MM.1S (cell line): Measurements from ENCODE around the gene HPSE2.

Experiments
- EZH2 ChIP-seq: fragments of 300-600 bp; sonication (generic); optimal IDR thresholded peaks from 2 replicates; pipeline ENCODE3; 2017; ENCODE audit warnings: low read depth, mild to moderate bottlenecking, antibody characterized with exemption, low read length, mixed read lengths
- EZH2phosphoT487 ChIP-seq: fragments of 300-600 bp; sonication (generic); IDR thresholded peaks from 2 replicates; pipeline ENCODE4 v1.6.1; 2018; ENCODE audit warnings: antibody characterized with exemption, low read length
- TF ChIP-seq, protein P1 (sequence below): fragments of 300-600 bp; sonication (generic); IDR thresholded peaks from 2 replicates; pipeline ENCODE4 v1.5.1; 2016; ENCODE audit warnings: antibody characterized with exemption, low read length, mixed read lengths

DNA sequence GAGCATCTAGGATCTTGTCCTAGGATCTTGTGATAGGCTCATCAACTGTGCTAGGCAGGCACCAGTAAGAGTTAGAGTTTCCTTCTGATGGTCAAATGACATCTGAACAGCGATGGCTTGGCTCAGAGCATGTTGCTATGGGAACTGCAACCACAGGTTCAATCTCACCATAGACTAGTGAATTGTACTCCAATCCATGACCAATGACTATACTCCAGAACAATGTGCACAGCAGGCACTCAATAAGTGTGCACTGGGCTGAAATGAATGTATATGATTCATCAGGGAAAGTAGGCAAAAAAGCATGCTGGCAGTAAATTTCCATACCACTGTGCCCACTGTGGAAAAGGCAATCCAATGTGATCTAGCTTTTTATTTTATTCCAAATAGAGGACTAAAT lies 625.4 kb downstream of the HPSE2 start:
- TF ChIP-seq, protein P1, sequence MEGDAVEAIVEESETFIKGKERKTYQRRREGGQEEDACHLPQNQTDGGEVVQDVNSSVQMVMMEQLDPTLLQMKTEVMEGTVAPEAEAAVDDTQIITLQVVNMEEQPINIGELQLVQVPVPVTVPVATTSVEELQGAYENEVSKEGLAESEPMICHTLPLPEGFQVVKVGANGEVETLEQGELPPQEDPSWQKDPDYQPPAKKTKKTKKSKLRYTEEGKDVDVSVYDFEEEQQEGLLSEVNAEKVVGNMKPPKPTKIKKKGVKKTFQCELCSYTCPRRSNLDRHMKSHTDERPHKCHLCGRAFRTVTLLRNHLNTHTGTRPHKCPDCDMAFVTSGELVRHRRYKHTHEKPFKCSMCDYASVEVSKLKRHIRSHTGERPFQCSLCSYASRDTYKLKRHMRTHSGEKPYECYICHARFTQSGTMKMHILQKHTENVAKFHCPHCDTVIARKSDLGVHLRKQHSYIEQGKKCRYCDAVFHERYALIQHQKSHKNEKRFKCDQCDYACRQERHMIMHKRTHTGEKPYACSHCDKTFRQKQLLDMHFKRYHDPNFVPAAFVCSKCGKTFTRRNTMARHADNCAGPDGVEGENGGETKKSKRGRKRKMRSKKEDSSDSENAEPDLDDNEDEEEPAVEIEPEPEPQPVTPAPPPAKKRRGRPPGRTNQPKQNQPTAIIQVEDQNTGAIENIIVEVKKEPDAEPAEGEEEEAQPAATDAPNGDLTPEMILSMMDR, result no peak
- TF ChIP-seq EZH2 (no peak), EZH2phosphoT487 (no peak)
